ENCODE measurements around the gene FOXP2.
"Not testable (repeated sequence)": the region's sequence is repeated elsewhere in the genome, so short reads cannot be mapped to it uniquely, and the experiment has no call there.

FOXP2 gene

GRCh38 chr7:114422507-114423501 lies 8.2 kb downstream of the FOXP2 start:
- DNase-seq: no peak

GRCh38 chr7:114426382-114426781 lies 11.8 kb downstream of the FOXP2 start:
- no peak for DNase-seq

DNA sequence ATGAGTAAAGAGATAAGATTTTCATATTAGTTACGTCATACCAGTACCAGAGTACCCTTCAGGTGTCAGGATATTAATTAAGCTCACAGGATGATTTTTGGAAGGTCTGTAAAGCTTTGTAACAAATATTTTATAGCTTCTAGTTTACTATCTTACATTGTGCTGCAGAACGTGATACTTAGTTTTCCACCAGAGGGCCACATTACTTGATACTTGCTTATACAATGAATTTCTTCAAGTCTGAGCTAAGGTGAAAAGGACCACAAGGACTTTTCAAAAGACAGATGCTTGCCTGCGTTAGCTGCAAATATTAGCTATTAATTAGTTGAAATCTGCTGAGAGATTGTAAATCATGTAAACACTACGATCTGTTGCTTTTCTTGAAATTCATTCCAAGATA lies 12.2 kb downstream of the FOXP2 start:
- DNase-seq: no peak

GRCh38 chr7:114428211-114428610 lies 13.6 kb downstream of the FOXP2 start:
- no peak for DNase-seq

DNA sequence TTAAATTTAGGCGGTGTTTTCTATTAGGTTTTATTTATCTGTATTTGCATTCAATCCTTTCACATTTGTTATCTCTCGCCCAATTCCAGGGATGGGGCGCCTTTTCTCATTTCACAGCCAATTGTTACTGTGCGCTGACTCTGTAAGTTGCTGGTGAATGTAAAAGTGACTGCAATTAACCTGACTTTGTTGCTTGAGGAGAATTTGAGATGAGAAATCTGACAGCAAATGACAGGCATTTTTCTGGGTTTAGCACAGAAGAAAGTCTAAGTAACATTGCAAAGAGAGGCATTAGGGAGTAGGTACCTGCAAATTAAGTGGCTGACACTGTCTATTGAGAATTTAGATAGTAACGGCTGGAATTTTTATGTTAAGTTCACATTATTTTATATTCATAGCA lies 16.6 kb downstream of the FOXP2 start:
- no peak for DNase-seq

DNA sequence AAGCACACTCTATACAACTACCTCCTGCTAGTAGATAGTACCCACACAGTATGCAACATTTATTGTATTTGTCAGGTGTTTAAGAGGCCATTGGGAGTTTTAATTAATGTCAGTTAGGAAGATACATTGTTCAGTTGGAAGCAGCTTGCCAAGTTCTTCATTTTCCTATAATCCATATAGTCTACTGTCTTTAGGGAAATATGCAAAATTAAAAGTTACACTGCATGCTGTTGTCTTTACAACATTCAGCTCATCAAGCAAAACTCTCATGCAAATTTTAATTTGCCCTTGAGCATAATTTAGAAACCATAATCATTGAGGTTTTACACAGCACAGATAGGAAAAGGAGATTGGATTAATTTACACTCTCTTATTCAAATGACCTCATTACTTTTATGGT lies 17.4 kb downstream of the FOXP2 start:
- DNase-seq: no peak

- DNase-seq: no peak
Observed at GRCh38 chr7:114432703-114433102, 18.1 kb downstream of the FOXP2 start.

- no peak for DNase-seq
Observed at GRCh38 chr7:114439581-114439980, 25.0 kb downstream of the FOXP2 start.

GRCh38 chr7:114440927-114441326 lies 26.3 kb downstream of the FOXP2 start:
- DNase-seq: not testable (repeated sequence)

GRCh38 chr7:114444196-114444595 lies 29.6 kb downstream of the FOXP2 start:
- no peak for DNase-seq

GRCh38 chr7:114450431-114450830 lies 35.8 kb downstream of the FOXP2 start:
- no peak for DNase-seq

DNA sequence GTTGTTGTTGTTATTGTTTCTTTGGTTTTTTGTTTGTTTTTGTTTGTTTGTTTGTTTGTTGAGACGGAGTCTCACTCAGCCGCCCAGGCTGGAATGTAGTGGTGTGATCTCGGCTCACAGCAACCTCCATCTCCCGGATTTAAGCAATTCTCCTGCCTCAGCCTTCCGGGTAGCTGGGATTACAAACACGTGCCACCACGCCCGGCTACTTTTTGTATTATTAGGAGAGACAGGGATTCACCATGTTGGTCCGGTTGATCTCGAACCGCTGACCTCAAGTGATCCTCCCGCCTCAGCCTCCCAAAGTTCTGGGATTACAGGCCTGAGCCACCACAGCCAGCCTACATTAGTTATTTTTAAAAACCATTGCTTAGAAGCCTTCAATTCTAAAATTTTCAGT lies 45.0 kb downstream of the FOXP2 start:
- DNase-seq: no peak

DNA sequence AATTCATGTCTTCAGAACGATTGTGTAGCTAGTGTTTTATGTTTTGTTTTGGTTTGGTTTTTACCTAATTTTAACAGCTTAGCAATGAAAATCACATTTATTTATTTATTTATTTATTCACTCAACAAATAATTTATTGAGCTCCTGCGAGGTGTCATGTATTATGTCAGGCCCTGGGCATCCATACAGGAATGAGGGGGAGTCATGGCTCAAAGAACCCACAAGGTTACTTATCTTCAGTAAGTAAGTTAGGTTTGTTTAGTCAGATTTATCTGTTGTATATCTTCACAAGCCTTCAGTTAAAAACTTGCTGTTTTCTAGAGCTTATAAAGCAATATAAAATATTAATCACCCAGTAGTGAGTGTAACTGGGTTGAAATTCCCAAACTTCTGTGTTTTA lies 45.4 kb downstream of the FOXP2 start:
- DNase-seq: no peak

DNA sequence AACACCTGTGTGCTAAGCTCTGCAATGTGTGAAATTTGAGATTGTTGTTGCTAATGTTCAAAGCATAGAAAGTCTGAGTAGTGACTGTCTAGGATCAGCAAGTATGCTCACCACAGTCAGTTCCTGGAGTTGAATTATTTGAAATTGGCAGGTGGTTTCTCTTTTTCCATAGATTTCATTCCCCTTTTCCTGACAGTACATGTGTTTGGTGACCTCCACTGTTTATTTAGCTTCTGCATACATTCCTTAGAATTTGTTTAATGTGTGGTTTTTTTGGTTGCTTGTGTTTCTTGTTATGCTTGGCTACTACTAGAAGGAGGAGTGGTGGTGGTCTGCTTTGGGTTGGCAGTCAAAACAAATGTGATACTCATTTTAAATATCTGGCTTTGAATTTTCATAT lies 52.3 kb downstream of the FOXP2 start:
- DNase-seq: no peak

- no peak for DNase-seq
Observed at GRCh38 chr7:114468844-114469243, 54.2 kb downstream of the FOXP2 start.

DNA sequence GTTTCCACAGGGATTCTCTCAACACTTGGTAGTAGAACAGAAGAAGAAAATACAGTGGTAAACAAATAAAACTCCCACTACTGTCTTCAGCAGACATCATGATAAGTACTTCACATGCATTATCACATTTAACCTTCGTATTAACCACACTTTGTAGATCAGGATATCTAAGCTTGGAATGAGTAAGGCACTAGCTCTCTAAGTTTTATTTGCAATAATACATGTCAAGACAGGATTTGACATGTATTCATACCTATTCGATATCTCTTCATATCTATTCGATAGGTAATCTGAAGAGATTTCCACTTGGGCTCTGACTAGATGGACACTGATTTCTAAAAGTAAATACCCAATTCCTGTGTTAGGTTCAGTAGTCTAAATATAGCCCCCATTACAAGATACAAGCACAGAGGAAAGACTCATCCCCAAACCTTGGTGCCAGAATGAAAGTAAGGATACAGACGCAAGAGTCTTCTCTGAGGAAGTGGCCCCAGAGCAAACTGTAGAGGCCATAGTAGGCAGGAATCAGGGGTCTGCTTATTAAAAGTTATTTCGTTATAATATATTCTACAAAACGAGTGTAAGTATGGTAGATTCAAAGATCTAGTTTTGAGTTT lies 58.4 kb downstream of the FOXP2 start:
- DNase-seq: no peak

DNA sequence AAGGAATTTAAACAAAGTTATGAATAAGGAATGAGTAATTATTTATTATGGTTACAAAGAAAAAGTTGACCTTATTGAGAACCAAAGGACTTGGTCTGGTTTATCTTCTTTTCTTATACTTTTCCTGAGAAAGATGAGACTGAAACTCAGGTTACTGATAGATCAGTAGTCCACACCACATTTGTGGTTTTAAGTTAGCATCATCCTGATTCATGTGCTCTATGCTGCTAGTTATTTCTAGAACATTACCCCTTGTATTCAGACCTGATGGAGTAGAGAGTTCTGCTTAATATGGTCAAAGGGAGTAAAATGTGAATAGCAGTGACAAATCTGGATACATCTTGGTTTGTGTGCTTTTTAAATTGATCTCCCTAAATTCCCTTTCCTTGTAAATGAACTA lies 63.8 kb downstream of the FOXP2 start:
- no peak for DNase-seq

DNA sequence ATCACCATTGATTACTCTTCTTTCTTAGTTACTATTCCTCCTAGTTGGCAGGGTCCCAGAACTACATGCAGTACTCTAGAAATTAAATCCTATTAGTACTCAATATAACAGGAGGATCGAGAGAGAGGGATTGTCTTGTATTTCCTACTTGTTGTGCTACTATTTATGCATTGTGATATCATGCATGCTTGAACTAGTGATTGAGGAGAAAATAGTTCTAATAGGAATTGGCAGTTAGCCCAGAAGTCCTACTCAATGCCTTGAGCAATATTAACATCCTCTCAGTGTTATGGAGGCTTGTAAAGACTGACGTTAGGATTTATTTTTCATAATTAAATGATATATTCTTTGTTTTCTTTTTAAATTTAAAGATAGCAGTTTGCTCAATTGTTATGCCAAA lies 67.4 kb downstream of the FOXP2 start:
- DNase-seq: no peak

- DNase-seq: no peak
Observed at GRCh38 chr7:114484226-114484625, 69.6 kb downstream of the FOXP2 start.

- no peak for DNase-seq
Observed at GRCh38 chr7:114487174-114487573, 72.6 kb downstream of the FOXP2 start.

DNA sequence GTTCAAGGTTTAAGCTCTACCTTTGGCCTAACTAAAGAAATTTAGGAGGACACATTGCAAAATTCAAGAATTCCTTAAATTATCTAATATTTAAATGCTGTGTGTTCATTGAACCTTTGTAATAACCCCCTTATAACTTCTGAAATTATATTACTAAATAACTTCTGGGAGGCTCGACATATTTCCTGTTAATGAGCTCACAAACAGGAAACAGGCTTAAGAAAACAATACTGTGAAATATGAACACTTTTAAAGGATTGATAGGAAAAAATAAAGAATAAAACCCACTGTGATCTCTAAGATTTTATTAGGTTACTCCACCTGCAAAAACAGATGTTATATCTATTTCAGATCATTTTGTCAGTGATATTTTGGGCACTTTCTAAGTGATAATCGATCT lies 74.1 kb downstream of the FOXP2 start:
- no peak for DNase-seq

DNA sequence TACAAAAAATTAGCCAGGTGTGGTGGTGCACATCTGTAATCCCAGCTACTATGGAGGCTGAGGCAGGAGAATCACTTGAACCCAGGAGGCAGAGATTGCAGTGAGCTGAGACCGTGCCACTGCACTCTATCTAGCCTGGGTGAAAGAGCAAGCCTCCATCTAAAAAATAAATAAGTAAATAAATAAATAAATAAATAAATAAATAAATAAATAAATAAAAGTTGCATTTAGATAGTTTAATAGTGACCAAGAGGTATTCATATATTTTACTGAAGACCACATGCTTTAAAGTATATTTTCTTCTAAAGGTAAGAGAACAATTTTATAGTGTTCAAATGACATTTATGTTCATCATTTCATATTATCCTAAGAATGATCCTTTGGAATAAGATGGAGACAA lies 82.9 kb downstream of the FOXP2 start:
- not testable (repeated sequence) for DNase-seq

DNA sequence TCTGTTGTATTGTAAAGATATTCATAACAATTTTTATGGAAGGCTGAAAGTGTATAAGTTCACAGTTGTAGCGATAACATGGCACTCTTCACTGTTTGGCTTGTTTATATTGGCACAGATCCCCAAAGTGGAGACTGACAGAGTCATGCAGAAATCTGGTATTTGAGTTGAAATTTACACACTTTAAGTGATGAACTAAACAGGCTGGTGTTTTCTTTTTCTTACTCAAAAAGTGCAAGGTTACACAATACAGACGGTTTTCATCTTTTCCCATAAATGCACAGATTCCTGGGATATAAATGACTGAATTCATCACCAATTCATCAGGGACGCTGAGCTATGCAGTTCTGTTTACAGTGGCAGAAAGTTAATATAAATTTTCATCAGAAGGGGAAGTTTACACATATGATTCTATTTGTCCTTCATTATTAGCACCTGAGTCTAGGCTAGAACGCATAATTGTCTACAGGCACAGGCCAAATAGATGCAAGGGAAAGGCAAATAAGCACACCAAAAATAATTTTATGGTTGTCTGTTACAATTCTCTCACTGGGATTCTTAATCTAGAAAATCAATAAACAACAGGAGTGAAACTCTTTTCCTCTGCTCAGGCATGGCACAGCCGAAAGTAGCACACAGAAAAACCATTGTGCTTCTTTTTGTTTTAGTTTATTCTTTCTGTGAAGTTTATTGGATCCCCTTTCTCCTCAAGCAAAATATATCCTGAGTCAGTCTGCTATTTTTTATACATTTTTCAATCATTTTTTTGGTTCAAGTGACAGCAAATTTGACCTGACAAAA lies 88.0 kb downstream of the FOXP2 start:
- no peak for DNase-seq

- DNase-seq: no peak
Observed at GRCh38 chr7:114504586-114504985, 90.0 kb downstream of the FOXP2 start.

Data from activated CD4-positive, alpha-beta T cell treated with anti-CD3 and anti-CD28 coated beads, Interleukin-2, amount 50 U/mL, for 1 hour (primary cell).